WTC11 (cell line): ENCODE data around the gene OGDHL.

Experiments used
- CBFB ChIP-seq: sonication (generic); formaldehyde crosslinking; IDR thresholded peaks from 2 replicates; pipeline ENCODE4 v1.8.1; 2022; ENCODE audit warnings: mild to moderate bottlenecking, low read depth, missing genetic modification reagents
- CTCF ChIP-seq: fragments of 200-600 bp; IDR thresholded peaks from 2 replicates; pipeline ENCODE4 v1.8.0; 2022; ENCODE audit warnings: antibody characterized with exemption
- ETV6 ChIP-seq: sonication (generic); formaldehyde crosslinking; IDR thresholded peaks from 2 replicates; pipeline ENCODE4 v1.8.1; 2022; ENCODE audit warnings: mild to moderate bottlenecking, missing genetic modification reagents
- FOXJ3 ChIP-seq: sonication (generic); formaldehyde crosslinking; IDR thresholded peaks from 2 replicates; pipeline ENCODE4 v1.9.0; 2021; ENCODE audit warnings: missing genetic modification reagents, mild to moderate bottlenecking, borderline replicate concordance
- PRRX2 ChIP-seq: fragments of 250-450 bp; sonication (Bioruptor Pico); IDR thresholded peaks from 2 replicates; pipeline ENCODE4 v1.8.0; 2021; ENCODE audit warnings: mild to moderate bottlenecking
- TEAD4 ChIP-seq: sonication (generic); formaldehyde crosslinking; IDR thresholded peaks from 2 replicates; pipeline ENCODE4 v1.8.0; 2022; ENCODE audit warnings: mild to moderate bottlenecking, missing genetic modification reagents
- ZNF232 ChIP-seq: sonication (generic); formaldehyde crosslinking; IDR thresholded peaks from 2 replicates; pipeline ENCODE4 v1.8.0; 2022; ENCODE audit warnings: mild to moderate bottlenecking, missing genetic modification reagents
- TF ChIP-seq, protein P1 (sequence below): sonication (generic); formaldehyde crosslinking; conservative IDR thresholded peaks from 2 replicates; pipeline ENCODE4 v1.8.1; 2023; ENCODE audit warnings: mild to moderate bottlenecking, low read depth, missing genetic modification reagents, moderate library complexity
- TF ChIP-seq, protein P2 (sequence below): sonication (generic); formaldehyde crosslinking; IDR thresholded peaks from 2 replicates; pipeline ENCODE4 v1.8.1; 2022; ENCODE audit warnings: low read depth, missing genetic modification reagents, borderline replicate concordance
- TF ChIP-seq, protein P3 (sequence below): sonication (generic); formaldehyde crosslinking; conservative IDR thresholded peaks from 2 replicates; pipeline ENCODE4 v1.8.1; 2022; ENCODE audit warnings: mild to moderate bottlenecking, missing genetic modification reagents
- TF ChIP-seq, protein P4 (sequence below): sonication (generic); formaldehyde crosslinking; IDR thresholded peaks from 2 replicates; pipeline ENCODE4 v1.8.0; 2022; ENCODE audit warnings: mild to moderate bottlenecking, missing genetic modification reagents
- TF ChIP-seq, protein P5 (sequence below): sonication (generic); formaldehyde crosslinking; IDR thresholded peaks from 2 replicates; pipeline ENCODE4 v1.8.1; 2023; ENCODE audit warnings: mild to moderate bottlenecking, missing genetic modification reagents, moderate library complexity
- TF ChIP-seq, protein P6 (sequence below): fragments of 250-450 bp; sonication (Bioruptor Pico); IDR thresholded peaks from 2 replicates; pipeline ENCODE4 v1.9.0; 2021; ENCODE audit warnings: mild to moderate bottlenecking, borderline replicate concordance
- TF ChIP-seq, protein P7 (sequence below): sonication (generic); formaldehyde crosslinking; IDR thresholded peaks from 2 replicates; pipeline ENCODE4 v1.8.1; 2023; ENCODE audit warnings: mild to moderate bottlenecking, missing genetic modification reagents

GRCh38 chr10:49756641-49757040 lies 5.5 kb downstream of the OGDHL start:
- TF ChIP-seq, protein P1, sequence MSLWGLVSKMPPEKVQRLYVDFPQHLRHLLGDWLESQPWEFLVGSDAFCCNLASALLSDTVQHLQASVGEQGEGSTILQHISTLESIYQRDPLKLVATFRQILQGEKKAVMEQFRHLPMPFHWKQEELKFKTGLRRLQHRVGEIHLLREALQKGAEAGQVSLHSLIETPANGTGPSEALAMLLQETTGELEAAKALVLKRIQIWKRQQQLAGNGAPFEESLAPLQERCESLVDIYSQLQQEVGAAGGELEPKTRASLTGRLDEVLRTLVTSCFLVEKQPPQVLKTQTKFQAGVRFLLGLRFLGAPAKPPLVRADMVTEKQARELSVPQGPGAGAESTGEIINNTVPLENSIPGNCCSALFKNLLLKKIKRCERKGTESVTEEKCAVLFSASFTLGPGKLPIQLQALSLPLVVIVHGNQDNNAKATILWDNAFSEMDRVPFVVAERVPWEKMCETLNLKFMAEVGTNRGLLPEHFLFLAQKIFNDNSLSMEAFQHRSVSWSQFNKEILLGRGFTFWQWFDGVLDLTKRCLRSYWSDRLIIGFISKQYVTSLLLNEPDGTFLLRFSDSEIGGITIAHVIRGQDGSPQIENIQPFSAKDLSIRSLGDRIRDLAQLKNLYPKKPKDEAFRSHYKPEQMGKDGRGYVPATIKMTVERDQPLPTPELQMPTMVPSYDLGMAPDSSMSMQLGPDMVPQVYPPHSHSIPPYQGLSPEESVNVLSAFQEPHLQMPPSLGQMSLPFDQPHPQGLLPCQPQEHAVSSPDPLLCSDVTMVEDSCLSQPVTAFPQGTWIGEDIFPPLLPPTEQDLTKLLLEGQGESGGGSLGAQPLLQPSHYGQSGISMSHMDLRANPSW (CRISPR knock-in tag), result no peak
- TF ChIP-seq CTCF, result no peak
- no peak for TF ChIP-seq CBFB (CRISPR knock-in tag)
- no peak for TF ChIP-seq TEAD4
- TF ChIP-seq, protein P2, sequence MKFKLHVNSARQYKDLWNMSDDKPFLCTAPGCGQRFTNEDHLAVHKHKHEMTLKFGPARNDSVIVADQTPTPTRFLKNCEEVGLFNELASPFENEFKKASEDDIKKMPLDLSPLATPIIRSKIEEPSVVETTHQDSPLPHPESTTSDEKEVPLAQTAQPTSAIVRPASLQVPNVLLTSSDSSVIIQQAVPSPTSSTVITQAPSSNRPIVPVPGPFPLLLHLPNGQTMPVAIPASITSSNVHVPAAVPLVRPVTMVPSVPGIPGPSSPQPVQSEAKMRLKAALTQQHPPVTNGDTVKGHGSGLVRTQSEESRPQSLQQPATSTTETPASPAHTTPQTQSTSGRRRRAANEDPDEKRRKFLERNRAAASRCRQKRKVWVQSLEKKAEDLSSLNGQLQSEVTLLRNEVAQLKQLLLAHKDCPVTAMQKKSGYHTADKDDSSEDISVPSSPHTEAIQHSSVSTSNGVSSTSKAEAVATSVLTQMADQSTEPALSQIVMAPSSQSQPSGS, result no peak
- TF ChIP-seq FOXJ3 (CRISPR knock-in tag), result no peak
- TF ChIP-seq, protein P3, sequence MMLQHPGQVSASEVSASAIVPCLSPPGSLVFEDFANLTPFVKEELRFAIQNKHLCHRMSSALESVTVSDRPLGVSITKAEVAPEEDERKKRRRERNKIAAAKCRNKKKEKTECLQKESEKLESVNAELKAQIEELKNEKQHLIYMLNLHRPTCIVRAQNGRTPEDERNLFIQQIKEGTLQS (CRISPR knock-in tag), result no peak
- TF ChIP-seq, protein P4, sequence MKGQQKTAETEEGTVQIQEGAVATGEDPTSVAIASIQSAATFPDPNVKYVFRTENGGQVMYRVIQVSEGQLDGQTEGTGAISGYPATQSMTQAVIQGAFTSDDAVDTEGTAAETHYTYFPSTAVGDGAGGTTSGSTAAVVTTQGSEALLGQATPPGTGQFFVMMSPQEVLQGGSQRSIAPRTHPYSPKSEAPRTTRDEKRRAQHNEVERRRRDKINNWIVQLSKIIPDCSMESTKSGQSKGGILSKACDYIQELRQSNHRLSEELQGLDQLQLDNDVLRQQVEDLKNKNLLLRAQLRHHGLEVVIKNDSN (CRISPR knock-in tag), result no peak
- TF ChIP-seq, protein P5, sequence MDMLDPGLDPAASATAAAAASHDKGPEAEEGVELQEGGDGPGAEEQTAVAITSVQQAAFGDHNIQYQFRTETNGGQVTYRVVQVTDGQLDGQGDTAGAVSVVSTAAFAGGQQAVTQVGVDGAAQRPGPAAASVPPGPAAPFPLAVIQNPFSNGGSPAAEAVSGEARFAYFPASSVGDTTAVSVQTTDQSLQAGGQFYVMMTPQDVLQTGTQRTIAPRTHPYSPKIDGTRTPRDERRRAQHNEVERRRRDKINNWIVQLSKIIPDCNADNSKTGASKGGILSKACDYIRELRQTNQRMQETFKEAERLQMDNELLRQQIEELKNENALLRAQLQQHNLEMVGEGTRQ (CRISPR knock-in tag), result no peak
- no peak for TF ChIP-seq ZNF232 (CRISPR knock-in tag)
- no peak for TF ChIP-seq PRRX2 (CRISPR knock-in tag)
- TF ChIP-seq, protein P6, sequence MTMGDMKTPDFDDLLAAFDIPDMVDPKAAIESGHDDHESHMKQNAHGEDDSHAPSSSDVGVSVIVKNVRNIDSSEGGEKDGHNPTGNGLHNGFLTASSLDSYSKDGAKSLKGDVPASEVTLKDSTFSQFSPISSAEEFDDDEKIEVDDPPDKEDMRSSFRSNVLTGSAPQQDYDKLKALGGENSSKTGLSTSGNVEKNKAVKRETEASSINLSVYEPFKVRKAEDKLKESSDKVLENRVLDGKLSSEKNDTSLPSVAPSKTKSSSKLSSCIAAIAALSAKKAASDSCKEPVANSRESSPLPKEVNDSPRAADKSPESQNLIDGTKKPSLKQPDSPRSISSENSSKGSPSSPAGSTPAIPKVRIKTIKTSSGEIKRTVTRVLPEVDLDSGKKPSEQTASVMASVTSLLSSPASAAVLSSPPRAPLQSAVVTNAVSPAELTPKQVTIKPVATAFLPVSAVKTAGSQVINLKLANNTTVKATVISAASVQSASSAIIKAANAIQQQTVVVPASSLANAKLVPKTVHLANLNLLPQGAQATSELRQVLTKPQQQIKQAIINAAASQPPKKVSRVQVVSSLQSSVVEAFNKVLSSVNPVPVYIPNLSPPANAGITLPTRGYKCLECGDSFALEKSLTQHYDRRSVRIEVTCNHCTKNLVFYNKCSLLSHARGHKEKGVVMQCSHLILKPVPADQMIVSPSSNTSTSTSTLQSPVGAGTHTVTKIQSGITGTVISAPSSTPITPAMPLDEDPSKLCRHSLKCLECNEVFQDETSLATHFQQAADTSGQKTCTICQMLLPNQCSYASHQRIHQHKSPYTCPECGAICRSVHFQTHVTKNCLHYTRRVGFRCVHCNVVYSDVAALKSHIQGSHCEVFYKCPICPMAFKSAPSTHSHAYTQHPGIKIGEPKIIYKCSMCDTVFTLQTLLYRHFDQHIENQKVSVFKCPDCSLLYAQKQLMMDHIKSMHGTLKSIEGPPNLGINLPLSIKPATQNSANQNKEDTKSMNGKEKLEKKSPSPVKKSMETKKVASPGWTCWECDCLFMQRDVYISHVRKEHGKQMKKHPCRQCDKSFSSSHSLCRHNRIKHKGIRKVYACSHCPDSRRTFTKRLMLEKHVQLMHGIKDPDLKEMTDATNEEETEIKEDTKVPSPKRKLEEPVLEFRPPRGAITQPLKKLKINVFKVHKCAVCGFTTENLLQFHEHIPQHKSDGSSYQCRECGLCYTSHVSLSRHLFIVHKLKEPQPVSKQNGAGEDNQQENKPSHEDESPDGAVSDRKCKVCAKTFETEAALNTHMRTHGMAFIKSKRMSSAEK (CRISPR knock-in tag), result no peak
- no peak for TF ChIP-seq ETV6 (CRISPR knock-in tag)
- TF ChIP-seq, protein P7, sequence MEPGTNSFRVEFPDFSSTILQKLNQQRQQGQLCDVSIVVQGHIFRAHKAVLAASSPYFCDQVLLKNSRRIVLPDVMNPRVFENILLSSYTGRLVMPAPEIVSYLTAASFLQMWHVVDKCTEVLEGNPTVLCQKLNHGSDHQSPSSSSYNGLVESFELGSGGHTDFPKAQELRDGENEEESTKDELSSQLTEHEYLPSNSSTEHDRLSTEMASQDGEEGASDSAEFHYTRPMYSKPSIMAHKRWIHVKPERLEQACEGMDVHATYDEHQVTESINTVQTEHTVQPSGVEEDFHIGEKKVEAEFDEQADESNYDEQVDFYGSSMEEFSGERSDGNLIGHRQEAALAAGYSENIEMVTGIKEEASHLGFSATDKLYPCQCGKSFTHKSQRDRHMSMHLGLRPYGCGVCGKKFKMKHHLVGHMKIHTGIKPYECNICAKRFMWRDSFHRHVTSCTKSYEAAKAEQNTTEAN (CRISPR knock-in tag), result no peak
